OCI-LY7 (cell line): ENCODE data around the gene ZBED4. TPM values are rescaled to one million over a fixed set of nuclear protein-coding genes. Genes with fewer than 3 reads are reported as not detected.

ENCODE experiments used
- BruUV-seq: library from RNA; stranded (reverse); fragments of 400-500 nt; replicated peaks from 2 replicates; lab custom pipeline; 2021; lab: Mats Ljungman, UMichigan
- CTCF ChIA-PET: fragments of 300-600 bp; sonication (Branson Sonifier 250); formaldehyde crosslinking; loops from one replicate; lab custom pipeline; 2022; ENCODE audit warnings: antibody characterized with exemption; ENCODE audit not compliant: unreplicated experiment; lab: Charles Lee
- POLR2A ChIA-PET: fragments of 300-600 bp; sonication (Branson Sonifier 250); formaldehyde crosslinking; loops from one replicate; lab custom pipeline; 2022; ENCODE audit warnings: antibody characterized with exemption; lab: Charles Lee
- DNase-seq: peaks from one replicate; pipeline ENCODE4 v3.0.0-alpha.2; 2015; ENCODE audit warnings: low spot score
- H2AFZ ChIP-seq: fragments of 200-600 bp; sonication (generic), shearing (Covaris generic); 2 replicates; pipeline ENCODE4 v1.6.1; 2014; ENCODE audit warnings: mild to moderate bottlenecking, antibody characterized with exemption, low read length, moderate library complexity
- H3K27ac ChIP-seq: fragments of 200-600 bp; sonication (generic); 2 replicates; pipeline ENCODE4 v1.5.1; 2014; ENCODE audit warnings: mixed run types, low read depth, mild to moderate bottlenecking, moderate library complexity, low read length, inconsistent platforms; ENCODE audit not compliant: poor library complexity, severe bottlenecking
- H3K36me3 ChIP-seq: fragments of 200-600 bp; sonication (generic); 2 replicates; pipeline ENCODE4 v1.6.1; 2014; ENCODE audit warnings: mild to moderate bottlenecking, antibody characterized with exemption, low read length, moderate library complexity, mixed read lengths; ENCODE audit not compliant: insufficient read depth
- H3K4me1 ChIP-seq: fragments of 200-600 bp; sonication (generic); 2 replicates; pipeline ENCODE4 v1.5.1; 2014; ENCODE audit warnings: mild to moderate bottlenecking, low read length; ENCODE audit not compliant: insufficient read depth, poor library complexity, severe bottlenecking
- H3K4me2 ChIP-seq: fragments of 200-600 bp; sonication (generic); 2 replicates; pipeline ENCODE4 v1.6.1; 2014; ENCODE audit warnings: mild to moderate bottlenecking, low read length
- H3K4me3 ChIP-seq: fragments of 200-600 bp; sonication (generic); 2 replicates; pipeline ENCODE4 v1.5.1; 2014; ENCODE audit warnings: mild to moderate bottlenecking, low read depth, low read length; ENCODE audit not compliant: poor library complexity, severe bottlenecking
- H3K79me2 ChIP-seq: fragments of 200-600 bp; sonication (generic); 2 replicates; pipeline ENCODE4 v1.6.1; 2016; ENCODE audit warnings: low read depth, mild to moderate bottlenecking, low read length, moderate library complexity, mixed read lengths; ENCODE audit not compliant: insufficient read depth
- H3K9me2 ChIP-seq: fragments of 200-600 bp; sonication (generic); 2 replicates; pipeline ENCODE4 v1.6.1; 2016; ENCODE audit warnings: mild to moderate bottlenecking, low read length, mixed read lengths; ENCODE audit not compliant: insufficient read depth
- H3K9me3 ChIP-seq: fragments of 200-600 bp; sonication (generic); 2 replicates; pipeline ENCODE4 v1.6.1; 2014; ENCODE audit warnings: mild to moderate bottlenecking, mixed run types, low read length, mixed read lengths
- H4K20me1 ChIP-seq: fragments of 200-600 bp; sonication (generic); 2 replicates; pipeline ENCODE4 v1.6.1; 2014; ENCODE audit warnings: mild to moderate bottlenecking, antibody characterized with exemption, low read length, moderate library complexity, mixed read lengths; ENCODE audit not compliant: insufficient read depth
- EZH2phosphoT487 ChIP-seq: fragments of 200-600 bp; sonication (generic); IDR thresholded peaks from 2 replicates; pipeline ENCODE4 v1.6.1; 2018; ENCODE audit warnings: low read depth, borderline replicate concordance, mild to moderate bottlenecking, mixed run types, antibody characterized with exemption, low read length, moderate library complexity, mixed read lengths
- intact Hi-C: fragments of 100-400 bp; cut with micrococcal nuclease; formaldehyde crosslinking; loops from one replicate; pipeline ENCODE4 v1.10.0; 2022; ENCODE audit not compliant: unreplicated experiment
- total RNA-seq, 2 experiments: library from RNA; depleted of rRNA in 1 of 2; stranded (reverse); fragments of >200 nt in 1 of 2; shearing (Covaris generic) in 1 of 2; gene quantifications; 2 replicates each; pipeline ENCODE4 v1.2.3, GENCODE V29; 2014 to 2022
- TF ChIP-seq, protein P1 (sequence below): fragments of 200-600 bp; sonication (generic); conservative IDR thresholded peaks from 2 replicates; pipeline ENCODE4 v1.5.1; 2014; ENCODE audit warnings: mild to moderate bottlenecking, antibody characterized with exemption, low read length, moderate library complexity, mixed read lengths

Gene ZBED4
- total RNA-seq, 2 experiments from 2014 or later = 30.4 to 31.6 TPM

DNA sequence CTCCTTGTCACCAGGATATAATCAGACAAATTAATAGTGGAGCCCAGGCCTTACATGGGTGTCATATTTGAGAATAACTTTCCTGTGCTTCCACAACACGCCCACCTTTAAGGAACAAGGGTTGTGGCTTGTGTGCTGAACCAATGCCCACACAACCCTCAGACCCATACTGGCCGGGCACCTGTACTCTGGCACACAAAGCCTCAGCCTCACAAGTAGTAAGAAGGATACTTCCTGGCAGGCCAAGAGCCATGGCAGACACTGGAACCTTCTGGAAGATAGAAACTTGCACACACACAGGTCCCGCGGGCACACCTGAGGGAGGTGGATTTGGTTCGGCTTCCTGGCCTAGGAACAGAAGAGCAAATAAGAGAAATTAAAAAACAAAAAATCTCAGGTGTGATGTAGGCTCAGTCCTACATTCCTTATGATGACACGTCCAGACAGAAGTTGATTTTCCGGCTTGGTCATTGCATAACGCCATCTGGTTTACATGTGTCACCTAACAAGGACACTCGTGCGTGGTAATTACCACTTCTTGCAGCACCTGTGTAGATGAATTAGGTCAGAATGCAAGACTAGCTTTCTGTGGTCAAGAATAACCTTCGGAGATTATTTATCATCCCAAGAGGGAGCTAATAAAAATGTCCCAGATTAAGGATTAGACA, 20.2 kb upstream of the ZBED4 start:
- BruUV-seq = no TSS peak
- no peaks in the 10 kb centered on the region for H4K20me1 ChIP-seq
- intact Hi-C loops = no loop called here

DNA sequence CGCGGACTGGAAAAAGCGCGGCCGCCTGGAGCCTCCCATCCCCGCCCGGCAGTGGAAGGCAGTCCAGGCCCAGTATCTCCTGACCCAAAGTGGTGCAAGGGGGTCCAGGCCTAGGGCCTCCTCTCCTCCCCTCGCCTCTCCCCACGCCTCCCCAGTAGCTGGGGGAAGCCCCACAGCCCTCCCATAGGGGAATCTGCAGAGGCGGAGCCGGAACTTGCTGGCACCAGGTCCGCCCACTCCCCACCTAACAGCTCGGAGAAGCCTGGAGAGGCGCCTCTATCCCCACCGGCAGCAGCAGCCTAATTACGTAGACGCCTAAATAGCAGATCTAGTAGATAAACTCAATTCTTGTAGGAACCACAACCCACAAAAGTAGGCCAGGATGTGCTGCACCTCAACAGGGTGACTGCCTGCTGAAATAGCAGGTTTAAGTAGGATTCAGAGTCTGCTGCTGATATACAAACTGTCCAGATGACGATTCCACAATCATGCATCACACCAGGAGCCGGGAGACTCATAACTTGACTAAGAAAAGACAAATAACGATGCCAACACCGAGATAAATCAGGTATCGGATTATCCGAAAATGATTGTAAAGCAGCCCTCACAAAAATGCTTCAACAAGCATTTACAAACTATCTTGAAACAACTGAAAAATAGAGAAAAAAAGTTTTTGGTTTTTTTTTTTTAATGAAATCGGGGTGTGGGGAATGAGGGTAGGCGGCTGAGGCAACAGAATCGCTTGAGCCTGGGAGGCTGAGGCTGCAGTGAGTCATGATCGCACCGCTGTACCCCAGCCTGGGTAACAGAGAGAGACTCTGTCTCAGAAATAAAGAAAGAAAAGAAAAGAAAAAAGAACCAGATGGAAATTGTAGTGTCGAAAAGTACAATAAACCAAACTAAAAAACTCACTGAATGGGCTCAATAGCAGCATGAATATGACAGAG, 14.6 kb upstream of the ZBED4 start:
- Histone ChIP-seq H3K27ac (no peak overlapping the region), H2AFZ (no peak overlapping the region), H3K9me2 (no peaks in the 10 kb centered on the region), H3K4me1 (no peaks in the 10 kb centered on the region), H3K79me2 (no peaks in the 10 kb centered on the region), H3K9me3 (no peaks in the 10 kb centered on the region), H3K36me3 (no peaks in the 10 kb centered on the region), H4K20me1 (no peaks in the 10 kb centered on the region), H3K4me3 (no peak overlapping the region), H3K4me2 (no peak overlapping the region)
- ChIA-PET CTCF (no interaction called here), POLR2A (no interaction called here)
- no peak for TF ChIP-seq EZH2phosphoT487
- TF ChIP-seq, protein P1, sequence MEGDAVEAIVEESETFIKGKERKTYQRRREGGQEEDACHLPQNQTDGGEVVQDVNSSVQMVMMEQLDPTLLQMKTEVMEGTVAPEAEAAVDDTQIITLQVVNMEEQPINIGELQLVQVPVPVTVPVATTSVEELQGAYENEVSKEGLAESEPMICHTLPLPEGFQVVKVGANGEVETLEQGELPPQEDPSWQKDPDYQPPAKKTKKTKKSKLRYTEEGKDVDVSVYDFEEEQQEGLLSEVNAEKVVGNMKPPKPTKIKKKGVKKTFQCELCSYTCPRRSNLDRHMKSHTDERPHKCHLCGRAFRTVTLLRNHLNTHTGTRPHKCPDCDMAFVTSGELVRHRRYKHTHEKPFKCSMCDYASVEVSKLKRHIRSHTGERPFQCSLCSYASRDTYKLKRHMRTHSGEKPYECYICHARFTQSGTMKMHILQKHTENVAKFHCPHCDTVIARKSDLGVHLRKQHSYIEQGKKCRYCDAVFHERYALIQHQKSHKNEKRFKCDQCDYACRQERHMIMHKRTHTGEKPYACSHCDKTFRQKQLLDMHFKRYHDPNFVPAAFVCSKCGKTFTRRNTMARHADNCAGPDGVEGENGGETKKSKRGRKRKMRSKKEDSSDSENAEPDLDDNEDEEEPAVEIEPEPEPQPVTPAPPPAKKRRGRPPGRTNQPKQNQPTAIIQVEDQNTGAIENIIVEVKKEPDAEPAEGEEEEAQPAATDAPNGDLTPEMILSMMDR = no peak
- no TSS peak for BruUV-seq
- intact Hi-C loops = no loop called here
- no peak for DNase-seq

More for the DNA sequence above, 20.2 kb upstream of the ZBED4 start:
- Histone ChIP-seq H3K79me2 (no peaks in the 10 kb centered on the region), H3K27ac (no peak overlapping the region), H2AFZ (no peak overlapping the region), H3K4me3 (no peak overlapping the region), H3K9me3 (no peaks in the 10 kb centered on the region), H3K4me1 (peaks cover 20% of the 10 kb centered on the region), H3K9me2 (no peaks in the 10 kb centered on the region), H3K36me3 (no peaks in the 10 kb centered on the region), H3K4me2 (no peak overlapping the region)
- ChIA-PET CTCF (no interaction called here), POLR2A (no interaction called here)
- DNase-seq = no peak
- no peak for TF ChIP-seq EZH2phosphoT487

DNA sequence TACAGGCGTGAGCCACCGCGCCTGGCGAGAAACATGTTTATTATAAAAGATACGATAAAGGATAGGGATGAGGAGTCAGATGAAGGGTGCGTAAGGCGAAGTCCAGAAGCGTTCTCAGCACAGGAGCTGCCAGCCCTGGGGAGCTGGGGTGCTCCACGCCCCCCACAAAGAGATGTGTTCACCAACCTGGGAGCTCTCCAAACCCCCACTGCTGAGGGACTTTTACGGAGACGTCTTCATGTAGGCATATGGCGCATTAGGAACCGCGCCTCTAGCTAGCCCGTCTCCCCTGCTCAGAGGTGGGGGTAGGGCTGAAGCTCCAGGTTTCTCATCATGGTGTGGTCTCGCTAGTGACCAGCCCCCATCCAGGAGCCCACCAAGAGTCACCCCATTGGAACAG, 8.4 kb upstream of the ZBED4 start:
- Histone ChIP-seq H2AFZ (no peak overlapping the region), H3K4me3 (no peak overlapping the region), H3K79me2 (no peaks in the 10 kb centered on the region), H4K20me1 (no peaks in the 10 kb centered on the region), H3K36me3 (no peaks in the 10 kb centered on the region), H3K9me3 (no peaks in the 10 kb centered on the region), H3K27ac (no peak overlapping the region), H3K4me2 (no peak overlapping the region), H3K9me2 (no peaks in the 10 kb centered on the region), H3K4me1 (no peaks in the 10 kb centered on the region)
- POLR2A ChIA-PET = no interaction called here
- intact Hi-C loops = no loop called here
- DNase-seq = no peak
- no peak for TF ChIP-seq EZH2phosphoT487
- TF ChIP-seq, protein P1 = no peak
- BruUV-seq = no TSS peak
- CTCF ChIA-PET = interaction anchor here (0.6 kb wide), 1 partner anchor 184 kb away, joined by 4 read pairs; no protein-coding TSS in a partner anchor
